ENCODE results near the gene SCNN1B.
"Not testable (repeated sequence)": the region's sequence is repeated elsewhere in the genome, so short reads cannot be mapped to it uniquely, and the experiment has no call there.

Gene SCNN1B

GRCh38 chr16:23359092-23359760 is 57.1 kb downstream of the SCNN1B start:
- H3K4me3 ChIP-seq (ENCODE audit: low read length) = no peak overlapping the region
- DNase-seq (ENCODE audit: low read depth) = no peak
- no peak for TF ChIP-seq CTCF (IDR thresholded peaks at IDR 0.05; ENCODE audit: insufficient read depth, low read depth, low read length, missing control alignments)

GRCh38 chr16:23362460-23363317 is 60.6 kb downstream of the SCNN1B start:
- DNase-seq (ENCODE audit: low read depth) = peak; percentile 9
- no peak for TF ChIP-seq CTCF (IDR thresholded peaks at IDR 0.05; ENCODE audit: insufficient read depth, low read depth, low read length, missing control alignments)
- H3K4me3 ChIP-seq (ENCODE audit: low read length) = no peak overlapping the region

- H3K4me3 ChIP-seq (ENCODE audit: low read length) = no peak overlapping the region
- no peak for DNase-seq (ENCODE audit: low read depth)
- TF ChIP-seq CTCF (IDR thresholded peaks at IDR 0.05; ENCODE audit: insufficient read depth, low read depth, low read length, missing control alignments) = no peak
Observed at GRCh38 chr16:23365602-23366240, 63.6 kb downstream of the SCNN1B start.

GRCh38 chr16:23366341-23366740 is 64.2 kb downstream of the SCNN1B start:
- DNase-seq (ENCODE audit: low read depth); H3K4me3 ChIP-seq (ENCODE audit: low read length): not testable (repeated sequence)

- no peak for DNase-seq (ENCODE audit: low read depth)
- no peak for TF ChIP-seq CTCF (IDR thresholded peaks at IDR 0.05; ENCODE audit: insufficient read depth, low read depth, low read length, missing control alignments)
- H3K4me3 ChIP-seq (ENCODE audit: low read length) = no peak overlapping the region
Observed at GRCh38 chr16:23367564-23367963, 65.5 kb downstream of the SCNN1B start.

- no peak for DNase-seq (ENCODE audit: low read depth)
- no peak overlapping the region for H3K4me3 ChIP-seq (ENCODE audit: low read length)
- no peak for TF ChIP-seq CTCF (IDR thresholded peaks at IDR 0.05; ENCODE audit: insufficient read depth, low read depth, low read length, missing control alignments)
Observed at GRCh38 chr16:23367988-23368387, 65.9 kb downstream of the SCNN1B start.

- no peak for TF ChIP-seq CTCF (IDR thresholded peaks at IDR 0.05; ENCODE audit: insufficient read depth, low read depth, low read length, missing control alignments)
- H3K4me3 ChIP-seq (ENCODE audit: low read length) = no peak overlapping the region
- peak; percentile 76 for DNase-seq (ENCODE audit: low read depth)
Observed at GRCh38 chr16:23368469-23368868, 66.4 kb downstream of the SCNN1B start.

Data from epithelial cell of esophagus (primary cell).